GM21447 (cell line): Measurements from ENCODE around the gene OOSP4B.
"Not testable (repeated sequence)": the region's sequence is repeated elsewhere in the genome, so short reads cannot be mapped to it uniquely, and the experiment has no call there.

Experiments used
- ATAC-seq: cut with Tn5 transposase; IDR thresholded peaks from one replicate; pipeline ENCODE4 v1.9.1; 2021; ENCODE audit not compliant: unreplicated experiment

Gene OOSP4B

GRCh38 chr11:60016881-60017280, at the start of gene OOSP4B:
TSS of gene OOSP4B (plus strand) at chr11:60017181.
- ATAC-seq = no peak

- no peak for ATAC-seq
Measured at GRCh38 chr11:59967677-59968394, 49.1 kb upstream of the OOSP4B start.

GRCh38 chr11:59968395-59968783, 48.6 kb upstream of the OOSP4B start:
- no peak for ATAC-seq

- no peak for ATAC-seq
Measured at GRCh38 chr11:59973097-59973496, 43.9 kb upstream of the OOSP4B start.

GRCh38 chr11:59981106-59981770, 35.7 kb upstream of the OOSP4B start:
- ATAC-seq = no peak

GRCh38 chr11:59982037-59982436, 34.9 kb upstream of the OOSP4B start:
- not testable (repeated sequence) for ATAC-seq

- no peak for ATAC-seq
Measured at GRCh38 chr11:59983212-59983611, 33.8 kb upstream of the OOSP4B start.

GRCh38 chr11:59984368-59984767, 32.6 kb upstream of the OOSP4B start:
- no peak for ATAC-seq

- ATAC-seq = no peak
Measured at GRCh38 chr11:59990421-59990820, 26.6 kb upstream of the OOSP4B start.

- ATAC-seq = no peak
Measured at GRCh38 chr11:59992425-59992824, 24.6 kb upstream of the OOSP4B start.

- ATAC-seq = no peak
Measured at GRCh38 chr11:59997800-59998199, 19.2 kb upstream of the OOSP4B start.

GRCh38 chr11:59999691-60000090, 17.3 kb upstream of the OOSP4B start:
- no peak for ATAC-seq

GRCh38 chr11:60003729-60004128, 13.3 kb upstream of the OOSP4B start:
- no peak for ATAC-seq

- no peak for ATAC-seq
Measured at GRCh38 chr11:60005360-60005759, 11.6 kb upstream of the OOSP4B start.

GRCh38 chr11:60018058-60018457, 1.1 kb downstream of the OOSP4B start:
- no peak for ATAC-seq

- ATAC-seq = not testable (repeated sequence)
Measured at GRCh38 chr11:60020376-60020775, 3.4 kb downstream of the OOSP4B start.

- ATAC-seq = no peak
Measured at GRCh38 chr11:60029015-60029632, 12.1 kb downstream of the OOSP4B start.

GRCh38 chr11:60040109-60040508, 23.1 kb downstream of the OOSP4B start, which contains the start of gene OOSP2:
TSS of gene OOSP2 (plus strand) at chr11:60040409. CDS start at chr11:60040460, 51 bp downstream.
- no peak for ATAC-seq

- not testable (repeated sequence) for ATAC-seq
Measured at GRCh38 chr11:60050422-60050821, 33.4 kb downstream of the OOSP4B start.

- ATAC-seq = not testable (repeated sequence)
Measured at GRCh38 chr11:60050839-60051238, 33.9 kb downstream of the OOSP4B start.

- ATAC-seq = no peak
Measured at GRCh38 chr11:60056349-60056969, 39.5 kb downstream of the OOSP4B start, which contains the start of gene MS4A3. TSS of gene MS4A3 (plus strand) at chr11:60056665. CDS start at chr11:60061161, 4,496 bp downstream.
